ENCODE measurements around the gene C1QA.

C1QA gene

DNA sequence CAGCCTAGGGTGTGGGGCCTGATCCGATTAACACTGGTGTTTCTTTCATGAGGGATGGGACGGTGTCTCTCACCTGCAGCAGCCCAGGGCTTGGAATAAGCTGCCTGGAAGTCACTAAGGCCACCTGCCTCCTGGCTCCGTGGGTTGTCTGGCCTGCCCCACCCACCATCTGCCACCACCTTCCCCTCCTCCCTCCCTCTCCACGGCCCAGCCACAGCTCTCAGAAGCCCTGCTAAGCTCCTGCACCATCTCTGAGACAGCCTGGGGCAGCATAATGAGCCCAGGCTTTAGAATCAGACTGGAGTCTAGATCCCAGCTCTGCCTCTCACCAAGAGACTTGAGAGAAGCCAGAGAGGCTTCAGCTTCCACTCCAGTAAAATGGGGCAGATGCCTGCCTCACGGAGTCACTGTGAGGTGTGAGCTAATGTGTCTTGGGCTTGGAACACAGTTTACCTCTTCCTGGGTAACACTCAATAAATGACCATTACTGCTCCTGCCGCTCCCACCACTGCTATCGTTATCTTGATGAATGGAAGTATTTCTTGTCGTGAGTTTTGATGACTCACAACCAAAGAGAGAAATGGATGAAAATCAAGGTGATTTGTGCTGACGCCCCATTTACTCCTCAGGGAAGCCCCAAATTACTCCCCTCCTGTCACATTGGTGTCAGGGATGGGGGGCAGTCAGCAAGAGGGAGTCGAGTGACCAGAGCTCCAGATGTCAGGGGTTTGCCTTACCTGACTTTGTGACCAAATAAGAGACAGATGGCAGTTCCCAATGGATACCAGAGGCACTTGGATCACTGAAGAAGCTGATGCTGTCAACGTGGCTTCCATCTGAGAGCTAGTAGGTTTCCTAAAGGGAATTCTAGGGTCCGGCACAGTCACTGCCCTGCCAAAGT lies 23.5 kb upstream of the C1QA start:
- DNase-seq: no peak

DNA sequence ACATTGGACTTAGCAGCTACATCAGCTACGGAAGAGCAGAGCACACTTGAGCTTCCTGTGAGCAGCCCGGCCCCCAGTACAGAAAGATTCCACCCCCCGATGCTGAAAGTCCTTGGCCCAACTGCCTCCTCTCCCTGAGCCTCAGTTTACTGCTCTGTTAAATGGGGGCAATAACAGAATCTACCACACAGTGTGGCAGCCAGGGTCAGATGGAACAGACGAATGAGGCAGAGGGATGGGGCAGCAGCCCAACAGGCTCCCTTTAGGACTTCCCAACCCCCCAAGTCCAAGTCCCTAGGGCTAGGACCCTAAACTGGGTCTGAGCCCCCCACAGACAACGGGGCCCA lies 22.9 kb upstream of the C1QA start:
- DNase-seq: no peak

DNA sequence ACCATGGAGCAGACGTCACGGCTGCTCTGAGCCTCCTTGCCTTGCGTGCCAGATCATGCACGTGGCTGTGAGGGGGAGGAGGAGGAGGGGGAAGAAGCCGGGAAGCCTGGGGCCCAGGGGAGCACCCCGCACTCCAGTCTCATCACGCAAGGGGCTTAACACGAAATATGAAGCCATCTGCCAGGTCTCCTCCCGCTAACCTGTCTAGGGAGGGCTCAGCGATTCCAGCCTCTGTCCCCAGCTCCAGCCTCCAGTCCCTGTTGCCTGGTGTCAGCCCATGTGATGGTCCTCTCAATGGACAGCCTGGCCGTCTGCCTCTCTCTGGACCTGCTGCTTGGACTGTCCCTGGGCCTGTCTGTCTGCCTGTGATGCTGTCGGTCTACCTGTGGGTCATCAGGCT lies 22.5 kb upstream of the C1QA start:
- no peak for DNase-seq

DNA sequence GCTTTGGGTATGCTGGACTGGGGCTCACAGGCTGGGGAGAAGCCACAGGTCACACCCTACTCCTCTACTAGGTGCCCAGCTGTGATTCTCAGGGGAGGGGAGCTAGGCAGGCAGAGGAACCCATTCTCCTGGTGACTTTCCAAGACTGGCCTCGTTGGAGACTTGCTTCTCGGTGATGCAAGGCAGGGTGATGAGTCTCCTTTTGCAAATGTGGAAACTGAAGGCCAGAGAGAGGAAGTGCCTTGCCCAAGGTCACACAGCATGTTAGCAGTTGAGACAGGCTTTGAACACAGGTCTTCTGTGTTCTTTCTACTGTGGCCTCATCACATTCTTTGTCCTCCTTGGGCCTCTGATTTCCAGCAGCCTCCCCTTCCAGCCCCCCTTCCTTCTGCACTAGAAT lies 20.5 kb upstream of the C1QA start:
- DNase-seq: no peak

DNA sequence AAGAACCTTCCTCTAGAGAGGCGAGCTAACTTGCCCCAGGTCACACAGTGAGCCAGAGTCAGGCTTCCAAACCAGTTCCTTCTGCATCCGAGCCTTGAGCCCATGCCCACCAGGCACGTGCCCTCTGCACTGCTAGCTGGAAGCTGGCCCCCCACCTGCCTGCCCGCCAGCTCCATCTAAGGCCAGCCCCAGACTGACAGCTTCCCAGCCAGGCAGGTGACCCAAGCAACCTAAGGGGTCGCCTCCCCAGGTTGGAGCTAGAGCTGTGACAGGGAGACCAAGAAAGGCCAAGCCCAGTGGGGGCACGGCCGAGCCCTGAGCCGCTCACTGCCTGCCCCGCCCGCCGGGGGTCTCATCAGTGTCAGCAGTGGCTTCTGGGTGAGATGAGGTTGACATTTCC lies 19.9 kb upstream of the C1QA start:
- DNase-seq: no peak

DNA sequence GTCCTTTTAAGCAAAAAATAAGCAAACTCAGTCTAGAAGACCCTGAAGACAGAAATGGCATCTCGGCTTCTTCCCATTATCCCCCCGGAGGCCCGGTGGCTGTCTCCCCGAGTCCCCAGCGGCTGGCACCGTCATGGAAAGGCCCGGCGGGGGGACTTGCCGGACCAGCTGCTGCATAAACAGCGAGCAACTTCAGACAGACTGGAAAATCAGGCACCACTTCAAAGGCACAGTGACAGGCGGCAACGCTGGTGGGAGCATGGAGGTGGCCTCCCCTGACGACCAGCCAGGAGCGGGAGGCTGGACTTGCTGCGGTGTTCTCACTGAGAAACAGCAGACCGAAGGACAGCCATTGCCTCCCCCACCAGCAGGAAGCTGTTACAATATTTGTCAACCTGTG lies 18.4 kb upstream of the C1QA start:
- DNase-seq: no peak

DNA sequence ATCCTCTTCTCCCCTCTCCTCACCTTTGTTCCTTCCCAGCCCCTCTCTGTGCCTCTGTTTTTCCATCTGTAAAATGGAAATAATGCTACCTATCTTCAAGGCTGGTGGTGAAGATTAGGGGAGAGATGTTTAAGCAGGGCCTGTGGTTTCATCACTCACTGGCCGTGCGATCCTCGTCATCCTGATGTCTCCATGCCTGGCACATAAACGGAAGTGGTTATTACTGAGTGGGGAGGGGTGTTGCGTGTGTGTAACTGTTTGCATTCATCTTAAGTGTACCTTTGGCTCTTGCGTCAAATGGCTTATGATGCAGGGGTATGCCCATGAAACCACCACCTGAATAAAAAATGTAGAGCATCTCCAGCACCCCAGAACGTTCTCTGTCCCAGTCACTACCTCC lies 17.2 kb upstream of the C1QA start:
- DNase-seq: no peak

DNA sequence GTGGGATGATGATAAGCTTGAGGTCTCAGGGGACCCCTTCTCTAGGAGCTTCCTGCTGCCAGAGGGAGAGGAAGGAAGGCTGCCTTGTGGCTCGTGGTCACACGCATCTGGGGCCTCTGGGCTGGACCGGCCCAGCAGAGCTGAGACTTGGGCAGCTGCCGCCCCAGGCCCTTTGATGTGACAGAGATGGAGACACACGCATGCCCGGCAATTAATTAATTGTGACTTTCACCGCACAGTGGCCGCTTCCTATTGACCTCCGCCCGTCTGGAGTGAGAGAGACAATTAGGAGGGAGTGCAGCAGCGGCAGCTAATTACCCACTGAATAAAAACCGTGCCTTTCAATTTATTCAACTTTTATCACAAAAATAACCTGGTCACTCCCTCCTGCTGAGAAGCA lies 16.6 kb upstream of the C1QA start:
- DNase-seq: no peak

DNA sequence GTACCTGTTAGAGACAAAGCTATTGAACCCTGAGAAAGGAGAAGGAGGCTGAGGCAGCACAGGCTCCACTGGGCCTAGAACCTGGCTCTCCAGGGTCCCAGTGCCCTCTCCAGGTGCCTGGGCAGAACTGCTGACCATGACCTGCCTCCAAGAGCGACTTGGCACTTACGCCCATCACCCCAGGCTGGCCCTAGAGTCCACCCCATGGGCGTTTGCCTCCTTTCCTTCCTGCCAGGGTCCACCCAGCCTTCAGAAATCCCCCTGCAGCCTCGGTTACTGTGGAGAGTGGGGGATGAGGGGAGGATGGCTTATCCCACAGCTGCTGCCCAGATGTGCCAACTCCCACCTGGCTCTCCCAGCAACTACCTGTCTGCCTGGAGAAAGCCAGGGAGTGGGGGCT lies 14.7 kb upstream of the C1QA start:
- DNase-seq: no peak

DNA sequence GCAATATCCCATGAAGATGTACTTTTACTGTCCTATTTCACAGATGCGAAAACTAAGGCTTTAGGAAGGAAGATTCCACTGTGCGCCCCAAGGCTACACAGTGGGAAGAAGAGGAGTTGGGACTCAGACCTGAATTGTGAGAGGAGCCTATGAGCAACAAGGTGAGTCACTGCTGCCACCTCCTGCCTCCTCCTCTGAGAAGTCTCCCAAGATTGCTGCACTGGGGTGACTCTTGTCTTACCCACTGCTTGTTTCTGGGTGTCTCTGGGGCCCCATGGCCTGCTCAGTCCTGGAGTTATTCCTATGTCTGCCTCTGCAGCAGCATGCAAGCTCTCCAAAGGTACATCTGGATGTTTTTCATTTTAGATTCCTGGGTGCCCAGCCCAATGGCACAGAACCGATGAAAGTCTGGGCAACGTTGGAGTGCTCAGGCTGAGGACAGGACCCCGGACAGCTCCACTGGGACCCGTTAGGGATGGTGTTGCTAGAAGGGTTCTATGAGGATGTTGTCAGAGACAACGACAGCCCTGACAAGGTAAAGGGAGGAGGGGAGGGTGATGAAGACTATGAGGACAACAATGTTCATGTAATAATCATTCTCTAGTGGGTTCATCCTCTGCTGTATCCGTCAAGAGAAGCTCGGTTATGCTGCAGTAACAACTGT lies 11.0 kb upstream of the C1QA start:
- DNase-seq: peak; percentile 16

DNA sequence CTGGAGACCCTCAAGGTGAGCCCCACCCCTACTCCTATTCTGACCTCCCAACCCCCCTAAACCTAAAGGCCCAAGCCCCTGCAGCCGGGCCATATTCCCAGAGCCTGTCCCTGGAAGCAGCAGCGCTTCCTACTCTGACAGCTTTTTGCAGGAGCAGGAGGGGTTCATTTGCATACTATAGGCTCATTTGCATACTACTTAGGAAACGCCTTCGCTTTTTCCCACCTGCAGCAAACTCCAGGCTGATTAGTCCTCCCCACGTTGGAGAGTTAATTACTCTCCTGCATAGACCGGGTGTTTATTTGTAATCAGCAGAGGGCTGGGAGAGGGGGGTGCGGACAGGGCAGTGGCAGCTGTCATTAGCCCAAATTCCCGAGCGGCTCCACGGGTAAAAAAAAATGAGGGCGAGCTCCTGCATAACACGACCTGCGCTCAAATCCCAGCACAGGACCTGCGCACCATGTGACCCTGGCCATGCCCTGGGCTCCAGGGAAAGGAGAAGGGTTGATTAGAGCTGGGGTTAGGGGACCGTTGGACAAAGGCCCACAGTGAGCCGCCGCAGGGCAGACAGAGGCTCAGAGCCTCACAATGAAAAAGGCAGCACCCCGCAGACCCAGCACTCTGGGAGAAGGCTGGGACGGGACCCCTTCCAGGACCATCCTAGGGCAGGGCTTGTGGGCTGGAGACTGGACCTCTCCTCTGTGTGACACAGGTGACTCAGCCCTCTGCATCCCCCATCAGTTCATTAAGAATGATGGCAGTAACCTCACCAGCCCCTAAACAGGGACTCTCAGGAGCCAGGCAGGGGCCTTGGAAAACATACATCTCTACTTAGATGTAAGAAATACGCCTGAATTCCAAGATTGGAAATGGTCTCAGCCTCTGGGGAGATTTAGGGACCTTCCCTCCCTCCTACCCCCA lies 9.9 kb upstream of the C1QA start:
- DNase-seq: no peak

DNA sequence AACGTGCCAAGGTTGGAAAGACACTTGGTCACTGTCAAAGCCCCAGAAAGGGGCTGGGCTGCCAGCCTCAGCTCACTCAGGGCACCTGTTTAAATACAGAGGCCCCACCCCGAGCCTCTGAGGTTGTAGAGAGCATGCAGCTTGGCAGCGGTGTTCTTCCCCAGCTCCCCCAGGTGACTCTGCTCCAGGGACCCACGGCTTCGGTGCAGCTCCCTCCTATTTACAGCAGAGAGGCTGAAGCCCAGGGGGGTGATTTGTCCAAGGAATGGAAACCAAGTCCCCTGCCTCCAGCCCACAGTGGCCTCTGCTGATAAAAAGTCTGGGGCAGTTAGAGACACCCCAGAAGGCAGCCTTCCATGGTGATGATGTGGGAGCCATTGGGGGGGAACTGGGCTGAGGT lies 9.1 kb upstream of the C1QA start:
- DNase-seq: no peak

DNA sequence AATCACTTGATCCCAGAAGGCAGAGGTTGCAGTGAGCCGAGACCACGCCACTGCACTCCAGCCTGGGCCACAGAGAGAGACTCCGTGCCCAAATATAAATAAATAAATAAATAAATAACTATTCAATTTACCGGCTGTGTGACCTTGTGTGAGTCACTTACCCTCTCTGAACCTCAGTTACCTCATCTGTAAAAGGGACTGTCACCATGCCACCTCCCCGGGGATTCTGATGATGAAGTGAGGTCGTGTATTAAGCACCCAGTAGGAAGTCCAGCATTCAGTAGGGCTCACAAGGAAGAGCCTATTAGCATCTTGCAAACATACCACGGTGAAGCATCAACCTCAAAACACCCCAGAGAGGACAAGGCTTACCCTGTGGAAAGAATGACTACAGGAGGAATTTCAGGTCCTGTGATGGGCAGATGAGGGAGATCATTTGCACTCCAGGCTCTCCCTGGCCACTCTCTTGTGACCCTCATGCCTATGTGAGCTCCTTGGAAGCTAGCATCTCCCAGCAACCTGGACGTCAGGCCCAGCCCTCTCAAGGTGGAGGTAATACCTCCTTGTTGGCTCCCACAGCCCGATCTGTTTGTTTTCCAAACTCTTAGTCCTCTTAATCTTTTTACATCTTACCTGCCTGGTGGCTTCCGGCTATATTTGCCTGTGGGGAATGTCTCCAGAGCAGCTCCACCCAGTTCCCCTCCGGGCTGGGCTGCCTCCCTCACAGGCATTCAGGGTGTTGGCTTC lies 7.6 kb upstream of the C1QA start:
- no peak for DNase-seq

DNA sequence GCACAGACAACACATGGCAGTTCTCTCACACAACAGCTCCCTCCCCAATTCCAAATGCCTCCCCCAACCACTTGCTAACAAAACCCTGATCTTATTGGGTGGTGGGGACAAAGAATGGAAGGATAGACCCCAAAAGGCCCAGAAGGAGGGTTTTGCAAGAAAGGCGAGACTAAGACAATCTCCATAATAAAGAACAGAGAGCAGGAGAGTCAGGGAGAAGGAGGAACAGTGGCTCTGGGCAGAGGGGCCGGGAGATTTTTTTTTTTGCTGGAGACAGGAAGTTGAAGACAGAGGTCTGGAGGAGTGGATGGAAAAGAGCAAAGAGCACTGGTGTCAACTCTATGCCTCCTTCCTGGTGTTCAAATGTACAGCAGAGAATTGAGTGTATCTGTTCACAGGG lies 6.5 kb upstream of the C1QA start:
- DNase-seq: no peak

DNA sequence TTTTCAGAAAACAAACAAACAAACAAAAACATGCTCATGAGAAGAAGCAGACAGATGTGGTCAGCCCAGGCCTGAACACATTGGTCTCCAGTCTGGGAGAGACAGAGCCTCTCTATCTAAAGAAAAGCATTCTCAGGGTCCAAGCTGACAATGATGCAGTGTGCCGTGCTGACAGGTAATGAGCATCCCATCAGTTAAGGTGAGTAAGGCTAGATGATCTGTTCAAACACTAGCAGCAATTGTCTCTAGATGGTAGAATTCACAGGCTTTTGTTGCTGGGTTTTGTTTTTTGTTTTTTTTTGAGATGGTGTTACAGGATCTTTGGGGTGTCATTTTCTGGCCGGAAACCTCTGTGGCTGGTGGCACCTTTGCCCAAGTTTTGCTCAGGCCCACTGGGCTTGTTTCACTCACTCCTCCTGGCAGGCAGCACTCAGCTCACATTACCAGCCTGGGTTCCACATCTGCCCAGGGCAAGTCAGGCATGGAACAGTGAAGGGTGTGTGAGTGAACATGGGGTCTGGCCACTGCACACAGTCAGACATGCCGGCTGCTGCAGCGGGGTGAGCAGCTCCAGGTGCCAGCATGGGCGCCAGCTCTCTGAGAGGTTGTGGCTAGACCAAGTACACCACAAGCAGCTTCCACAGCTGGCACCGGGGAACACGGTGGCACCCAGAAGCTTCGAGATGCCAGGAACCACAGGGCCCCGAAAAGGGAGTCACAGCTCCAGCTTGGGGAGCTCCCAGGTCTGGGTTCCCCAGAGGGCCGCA lies 2.5 kb upstream of the C1QA start:
- no peak for DNase-seq

DNA sequence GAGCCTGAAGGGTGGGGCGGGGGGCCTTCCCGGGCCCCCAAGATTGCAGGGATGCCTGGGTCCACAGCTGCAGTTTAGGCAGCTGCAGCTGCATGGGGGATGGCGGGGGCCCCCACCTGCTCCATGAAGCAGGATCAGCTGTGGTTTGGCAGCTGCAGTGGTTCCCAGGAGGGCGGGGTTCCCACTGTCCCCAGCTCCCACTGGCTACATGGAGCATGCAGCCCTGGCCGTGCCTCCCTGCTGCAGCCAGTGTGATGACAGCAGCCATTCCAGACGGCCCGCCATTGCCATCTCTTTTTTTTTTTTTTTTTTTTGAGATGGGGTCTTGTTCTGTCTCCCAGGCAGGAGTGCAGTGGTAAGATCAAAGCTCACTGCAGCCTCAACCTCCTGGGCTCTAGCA lies 992 bp upstream of the C1QA start:
- no peak for DNase-seq

DNA sequence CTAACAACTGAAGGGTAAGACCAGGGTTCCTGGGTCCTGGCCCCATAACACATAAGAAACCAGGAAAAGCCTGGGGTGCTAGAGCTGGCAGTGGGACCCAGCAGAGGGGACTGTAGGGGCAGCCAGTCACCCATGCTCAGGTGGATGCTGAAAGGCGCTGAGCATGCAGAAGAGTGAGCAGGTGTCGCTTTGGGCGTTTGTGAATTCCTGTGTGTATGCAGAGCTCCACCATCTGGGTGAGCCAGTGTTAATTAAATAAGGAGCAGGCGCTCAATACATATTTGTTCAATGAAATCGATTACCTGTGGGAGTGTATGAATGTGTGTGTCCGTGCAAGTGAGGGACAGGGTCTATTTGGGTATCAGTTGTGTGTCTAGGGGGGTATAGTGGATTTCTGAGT lies 499 bp downstream of the C1QA start:
- DNase-seq: no peak

DNA sequence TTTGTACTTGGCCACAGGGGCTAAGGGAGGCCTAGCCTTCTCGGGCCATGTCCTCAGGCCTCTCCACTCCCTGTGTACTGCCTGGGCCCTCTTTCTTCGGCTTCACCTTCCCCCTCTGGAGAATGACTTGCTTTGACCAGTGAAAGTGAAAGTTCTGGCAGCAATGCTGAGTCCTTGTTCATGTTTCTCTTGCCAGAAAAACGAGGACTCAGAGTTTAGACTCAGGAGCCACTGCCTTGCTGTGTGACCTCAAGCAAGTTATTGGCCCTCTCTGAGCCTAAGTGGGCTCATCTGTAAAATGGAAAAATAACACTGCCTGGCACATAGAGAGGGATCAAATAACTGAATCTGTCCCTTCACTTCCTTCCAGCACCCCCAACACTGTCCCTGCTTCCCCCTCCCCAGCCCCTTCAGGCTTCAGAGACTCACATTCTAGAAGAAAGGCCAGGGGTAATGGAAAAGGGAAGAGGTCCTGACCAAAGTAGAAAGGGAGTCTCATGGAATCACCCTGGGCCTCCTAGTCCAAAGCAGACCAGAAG lies 1.5 kb downstream of the C1QA start:
- DNase-seq: no peak

DNA sequence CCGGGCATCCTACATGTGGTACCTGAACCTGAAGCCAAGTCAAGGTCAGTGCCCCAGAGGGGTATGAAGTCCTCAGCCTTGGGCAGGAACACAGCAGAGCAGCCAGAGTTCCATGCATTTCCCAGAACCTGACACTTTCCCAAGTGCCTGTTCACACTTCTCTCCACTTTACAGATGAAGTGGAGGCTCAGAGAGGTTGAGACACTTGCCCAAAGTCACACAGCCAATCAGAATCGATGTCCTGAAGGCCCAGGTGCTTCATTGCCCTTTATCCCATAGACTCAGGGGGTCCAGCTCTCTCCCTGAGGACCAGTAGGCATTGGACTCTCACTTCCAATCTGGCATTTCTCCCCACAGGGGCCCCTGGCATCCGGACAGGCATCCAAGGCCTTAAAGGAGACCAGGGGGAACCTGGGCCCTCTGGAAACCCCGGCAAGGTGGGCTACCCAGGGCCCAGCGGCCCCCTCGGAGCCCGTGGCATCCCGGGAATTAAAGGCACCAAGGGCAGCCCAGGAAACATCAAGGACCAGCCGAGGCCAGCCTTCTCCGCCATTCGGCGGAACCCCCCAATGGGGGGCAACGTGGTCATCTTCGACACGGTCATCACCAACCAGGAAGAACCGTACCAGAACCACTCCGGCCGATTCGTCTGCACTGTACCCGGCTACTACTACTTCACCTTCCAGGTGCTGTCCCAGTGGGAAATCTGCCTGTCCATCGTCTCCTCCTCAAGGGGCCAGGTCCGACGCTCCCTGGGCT lies 2.2 kb downstream of the C1QA start:
- no peak for DNase-seq

DNA sequence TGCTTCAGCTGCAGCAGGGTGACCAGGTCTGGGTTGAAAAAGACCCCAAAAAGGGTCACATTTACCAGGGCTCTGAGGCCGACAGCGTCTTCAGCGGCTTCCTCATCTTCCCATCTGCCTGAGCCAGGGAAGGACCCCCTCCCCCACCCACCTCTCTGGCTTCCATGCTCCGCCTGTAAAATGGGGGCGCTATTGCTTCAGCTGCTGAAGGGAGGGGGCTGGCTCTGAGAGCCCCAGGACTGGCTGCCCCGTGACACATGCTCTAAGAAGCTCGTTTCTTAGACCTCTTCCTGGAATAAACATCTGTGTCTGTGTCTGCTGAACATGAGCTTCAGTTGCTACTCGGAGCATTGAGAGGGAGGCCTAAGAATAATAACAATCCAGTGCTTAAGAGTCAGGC lies 2.9 kb downstream of the C1QA start:
- DNase-seq: peak; percentile 64

DNA sequence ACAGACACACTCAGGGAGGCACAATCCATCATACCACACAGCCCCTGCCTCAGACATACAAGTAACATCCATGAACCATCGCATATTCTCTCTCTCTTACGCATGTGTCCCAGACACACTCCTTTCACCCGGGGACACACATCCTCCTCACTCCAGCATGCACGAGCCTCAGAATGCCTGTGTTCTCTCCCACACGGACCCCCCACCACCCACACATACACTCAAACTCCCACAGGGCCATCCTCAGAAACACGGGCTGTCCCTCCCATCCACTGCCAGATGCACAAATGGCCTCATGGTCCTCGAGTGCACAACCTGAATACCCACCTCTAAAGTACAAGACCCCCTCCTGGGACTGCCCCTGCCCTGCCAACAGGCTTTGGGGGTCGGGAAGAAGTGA lies 4.8 kb downstream of the C1QA start:
- no peak for DNase-seq

All from fibroblast of skin of scalp (primary cell).